Spleen (tissue), 7 donors: ENCODE results near the gene CEP128.

Experiments used
- POLR2A ChIP-seq, 3 donors: fragments of 450-650 bp; IDR thresholded peaks; one replicate each; pipeline ENCODE4 v1.5.1; 2017; ENCODE audit warnings: antibody characterized with exemption in 3 of 3, mild to moderate bottlenecking in 1 of 3
- TF ChIP-seq, protein P1 (sequence below), 11 experiments: fragments of 200-600 bp in 7 of 11; fragments of 450-650 bp in 4 of 11; sonication (generic) in 4 of 11; IDR thresholded peaks in 8 of 11; conservative IDR thresholded peaks in 3 of 11; 1 replicate in 7 of 11; 2 replicates in 4 of 11; pipeline versions ENCODE4 v1.4.0 to v1.8.0; 2016 to 2021; ENCODE audit warnings: antibody characterized with exemption in 11 of 11, inconsistent platforms in 4 of 11, mild to moderate bottlenecking in 1 of 11
- donor health status: DM: no; HTN: no; CAD: no; lungs with moderate emphysema.
- donor health status: DM: no; HTN: no; CAD: no.
- donor health status: DM: no; HTN: no; CAD: no.

DNA sequence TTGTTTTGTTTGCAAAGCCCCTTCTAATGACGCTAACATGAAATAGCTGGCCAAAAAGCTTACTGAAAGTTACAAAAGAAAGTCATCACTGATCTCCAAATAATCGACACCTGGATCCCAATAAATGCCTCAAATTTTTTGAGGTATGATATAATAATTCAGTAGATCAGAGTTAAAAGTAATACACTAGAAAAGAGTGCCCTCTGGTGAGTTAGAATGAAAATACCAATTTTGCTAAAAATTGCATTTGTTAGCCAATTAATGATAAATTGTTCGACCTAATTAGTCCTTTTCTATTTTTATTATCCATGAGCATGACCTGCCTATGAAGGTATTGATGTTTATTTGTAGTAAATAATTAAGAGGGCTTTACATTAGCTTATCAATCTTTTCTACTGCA lies 78.6 kb downstream of the CEP128 start:
- TF ChIP-seq, protein P1, sequence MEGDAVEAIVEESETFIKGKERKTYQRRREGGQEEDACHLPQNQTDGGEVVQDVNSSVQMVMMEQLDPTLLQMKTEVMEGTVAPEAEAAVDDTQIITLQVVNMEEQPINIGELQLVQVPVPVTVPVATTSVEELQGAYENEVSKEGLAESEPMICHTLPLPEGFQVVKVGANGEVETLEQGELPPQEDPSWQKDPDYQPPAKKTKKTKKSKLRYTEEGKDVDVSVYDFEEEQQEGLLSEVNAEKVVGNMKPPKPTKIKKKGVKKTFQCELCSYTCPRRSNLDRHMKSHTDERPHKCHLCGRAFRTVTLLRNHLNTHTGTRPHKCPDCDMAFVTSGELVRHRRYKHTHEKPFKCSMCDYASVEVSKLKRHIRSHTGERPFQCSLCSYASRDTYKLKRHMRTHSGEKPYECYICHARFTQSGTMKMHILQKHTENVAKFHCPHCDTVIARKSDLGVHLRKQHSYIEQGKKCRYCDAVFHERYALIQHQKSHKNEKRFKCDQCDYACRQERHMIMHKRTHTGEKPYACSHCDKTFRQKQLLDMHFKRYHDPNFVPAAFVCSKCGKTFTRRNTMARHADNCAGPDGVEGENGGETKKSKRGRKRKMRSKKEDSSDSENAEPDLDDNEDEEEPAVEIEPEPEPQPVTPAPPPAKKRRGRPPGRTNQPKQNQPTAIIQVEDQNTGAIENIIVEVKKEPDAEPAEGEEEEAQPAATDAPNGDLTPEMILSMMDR (IDR thresholded peaks at IDR 0.05 in 8 of 11, conservative IDR thresholded peaks at IDR 0.05 in 3 of 11): no peak
- TF ChIP-seq POLR2A (IDR thresholded peaks at IDR 0.05): no peak
